GM12872 (cell line): ENCODE results near the gene KRT6A.

Source experiments
- TF ChIP-seq, protein P1 (sequence below): IDR thresholded peaks from 3 replicates; pipeline ENCODE4 v1.5.1; 2011; ENCODE audit warnings: low read depth, mild to moderate bottlenecking, low read length, moderate library complexity; ENCODE audit not compliant: insufficient read depth

The KRT6A gene

DNA sequence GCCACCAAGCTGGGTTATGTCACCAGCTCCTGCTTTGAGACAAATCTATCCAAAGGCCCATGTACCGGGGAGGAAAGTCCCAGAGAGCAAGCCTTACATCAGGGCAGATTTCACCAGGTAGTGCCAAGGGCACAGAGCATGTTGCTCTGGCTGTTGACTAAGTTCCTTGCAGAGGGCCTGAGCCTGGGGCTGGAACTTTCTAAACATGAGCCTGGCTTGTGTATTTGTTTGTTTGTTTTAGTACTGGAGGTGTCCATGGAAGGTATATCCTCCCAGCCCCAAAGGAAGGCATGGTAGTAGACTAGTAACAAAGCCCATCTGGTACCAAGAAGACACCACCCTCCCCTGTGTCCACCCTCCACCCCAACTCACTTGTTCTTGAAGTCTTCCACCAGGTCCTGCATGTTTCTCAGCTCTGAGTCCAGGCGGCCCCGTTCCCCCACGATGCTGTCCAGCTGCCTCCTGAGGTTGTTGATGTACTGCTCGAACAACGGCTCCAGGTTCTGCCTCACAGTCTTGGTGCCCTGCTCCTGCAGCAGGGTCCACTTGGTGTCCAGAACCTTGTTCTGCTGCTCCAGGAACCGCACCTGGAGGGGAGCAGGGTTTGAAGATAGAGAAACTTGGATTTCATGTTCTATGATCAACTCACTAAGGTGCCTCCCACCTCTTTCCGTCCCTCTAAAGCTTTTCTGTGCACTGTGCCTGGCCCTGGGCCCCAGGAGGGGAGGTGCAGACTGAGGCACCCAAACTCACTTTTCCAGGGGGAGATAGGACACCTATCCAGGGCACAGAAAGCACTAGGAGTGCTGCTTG, 25.7 kb upstream of the KRT6A start:
- TF ChIP-seq, protein P1, sequence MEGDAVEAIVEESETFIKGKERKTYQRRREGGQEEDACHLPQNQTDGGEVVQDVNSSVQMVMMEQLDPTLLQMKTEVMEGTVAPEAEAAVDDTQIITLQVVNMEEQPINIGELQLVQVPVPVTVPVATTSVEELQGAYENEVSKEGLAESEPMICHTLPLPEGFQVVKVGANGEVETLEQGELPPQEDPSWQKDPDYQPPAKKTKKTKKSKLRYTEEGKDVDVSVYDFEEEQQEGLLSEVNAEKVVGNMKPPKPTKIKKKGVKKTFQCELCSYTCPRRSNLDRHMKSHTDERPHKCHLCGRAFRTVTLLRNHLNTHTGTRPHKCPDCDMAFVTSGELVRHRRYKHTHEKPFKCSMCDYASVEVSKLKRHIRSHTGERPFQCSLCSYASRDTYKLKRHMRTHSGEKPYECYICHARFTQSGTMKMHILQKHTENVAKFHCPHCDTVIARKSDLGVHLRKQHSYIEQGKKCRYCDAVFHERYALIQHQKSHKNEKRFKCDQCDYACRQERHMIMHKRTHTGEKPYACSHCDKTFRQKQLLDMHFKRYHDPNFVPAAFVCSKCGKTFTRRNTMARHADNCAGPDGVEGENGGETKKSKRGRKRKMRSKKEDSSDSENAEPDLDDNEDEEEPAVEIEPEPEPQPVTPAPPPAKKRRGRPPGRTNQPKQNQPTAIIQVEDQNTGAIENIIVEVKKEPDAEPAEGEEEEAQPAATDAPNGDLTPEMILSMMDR = no peak

DNA sequence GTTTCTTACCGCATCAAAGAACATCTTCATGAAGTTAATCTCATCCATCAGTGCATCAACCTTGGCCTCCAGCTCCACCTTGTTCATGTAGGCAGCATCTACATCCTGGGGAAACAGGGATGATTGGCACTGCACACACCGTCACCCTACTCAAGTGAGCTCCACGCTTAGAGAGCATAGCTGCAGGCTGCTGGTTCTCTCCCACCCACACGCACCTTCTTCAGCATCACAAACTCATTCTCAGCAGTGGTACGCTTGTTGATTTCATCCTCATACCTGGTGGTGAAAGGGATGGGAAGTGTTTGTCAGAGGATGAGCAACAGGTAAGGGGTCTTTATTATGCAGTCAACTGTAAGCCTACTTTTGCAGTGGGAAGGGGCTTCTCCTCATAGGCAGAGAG, 24.8 kb upstream of the KRT6A start:
- TF ChIP-seq, protein P1 = no peak

DNA sequence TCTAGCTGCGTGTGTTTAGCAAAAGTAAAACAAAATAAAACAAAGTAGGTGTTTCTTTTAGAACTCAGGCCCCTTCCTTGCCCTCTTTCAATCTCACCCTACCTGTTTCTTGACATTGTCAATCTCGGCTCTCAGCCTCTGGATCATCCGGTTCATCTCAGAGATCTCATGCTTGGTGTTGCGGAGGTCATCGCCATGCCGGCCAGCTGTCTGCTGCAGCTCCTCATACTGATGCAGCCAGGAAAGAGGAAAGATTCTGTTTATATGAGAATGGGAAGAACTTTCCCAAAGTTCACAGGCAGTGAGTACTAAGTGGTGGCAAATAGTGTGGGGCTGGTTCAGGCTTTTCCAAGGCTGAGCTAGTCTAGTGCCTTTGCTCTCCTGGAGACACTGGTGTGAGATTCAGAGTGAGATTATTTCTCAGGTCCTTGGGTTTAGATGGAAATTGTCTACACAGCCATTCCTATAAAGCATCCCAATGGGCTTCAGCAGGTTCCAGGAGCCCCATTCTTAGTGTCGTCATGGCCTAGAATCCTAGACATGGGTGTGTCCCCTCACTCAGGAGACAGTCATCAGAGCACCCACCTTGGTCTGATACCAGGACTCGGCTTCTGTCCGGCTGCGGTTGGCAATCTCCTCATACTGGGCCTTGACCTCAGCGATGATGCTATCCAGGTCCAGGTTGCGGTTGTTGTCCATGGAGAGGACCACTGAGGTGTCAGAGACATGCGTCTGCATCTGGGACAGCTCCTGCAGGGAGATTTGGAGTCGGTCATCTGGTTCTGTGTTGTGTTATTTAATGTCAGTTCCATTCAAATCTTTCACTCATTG, 24.2 kb upstream of the KRT6A start:
- TF ChIP-seq, protein P1 = no peak

DNA sequence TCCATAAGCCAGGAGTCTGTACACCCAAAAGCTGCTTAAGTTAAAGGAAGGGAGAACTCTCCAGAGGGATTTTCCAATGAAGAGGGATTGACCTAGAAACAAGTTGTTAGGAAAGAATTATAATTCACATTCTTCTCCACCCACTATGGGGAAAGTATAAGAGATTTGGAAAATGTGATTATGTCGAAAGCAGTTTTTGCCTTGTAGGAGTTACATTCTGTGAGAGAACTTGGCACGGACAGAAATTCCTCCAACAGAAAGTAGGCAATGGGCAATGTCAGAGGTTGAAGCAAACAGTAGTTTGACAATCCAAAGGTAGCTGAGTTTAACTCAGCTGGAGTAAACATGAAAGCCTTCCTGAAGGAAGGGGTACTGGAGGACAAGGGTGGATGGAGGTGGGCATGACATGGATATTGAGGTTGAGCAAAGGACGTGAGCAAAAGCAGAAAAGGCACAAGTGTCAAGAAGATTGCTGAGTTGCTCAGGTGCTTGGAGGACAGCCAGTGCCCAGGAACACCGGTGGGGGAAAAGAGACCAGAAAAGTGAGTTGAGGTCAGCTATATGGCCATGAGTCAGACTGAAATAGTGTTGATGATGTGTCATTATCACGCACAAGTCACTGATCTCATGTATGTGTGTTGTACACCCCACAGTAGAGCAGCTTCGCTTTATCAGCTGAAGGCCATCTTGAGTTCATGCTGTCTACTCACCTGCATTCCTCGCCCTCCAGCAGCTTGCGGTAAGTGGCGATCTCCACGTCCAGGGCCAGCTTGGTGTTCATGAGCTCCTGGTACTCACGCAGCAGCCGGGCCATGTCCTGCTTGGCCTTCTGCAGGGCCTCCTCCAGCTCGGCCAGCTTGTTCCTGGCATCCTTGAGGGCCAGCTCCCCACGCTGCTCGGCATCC, 23.1 kb upstream of the KRT6A start:
- TF ChIP-seq, protein P1 = no peak

DNA sequence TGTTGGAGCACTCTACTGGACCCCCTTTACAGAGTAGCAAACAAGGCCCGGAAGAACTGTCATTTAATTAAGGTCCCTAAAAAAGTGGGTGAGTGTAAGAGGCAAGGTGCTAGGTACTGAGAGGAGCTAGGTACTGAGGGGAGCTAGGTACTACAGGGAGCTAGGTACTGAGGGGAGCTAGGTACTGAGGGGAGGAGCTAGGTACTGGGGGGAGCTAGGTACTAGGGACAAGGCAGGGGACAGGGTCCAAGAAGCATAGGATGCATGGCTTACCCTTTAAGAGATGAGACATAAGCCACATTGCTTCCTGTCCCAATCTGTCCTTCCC, 22.2 kb upstream of the KRT6A start:
- TF ChIP-seq, protein P1 = no peak

DNA sequence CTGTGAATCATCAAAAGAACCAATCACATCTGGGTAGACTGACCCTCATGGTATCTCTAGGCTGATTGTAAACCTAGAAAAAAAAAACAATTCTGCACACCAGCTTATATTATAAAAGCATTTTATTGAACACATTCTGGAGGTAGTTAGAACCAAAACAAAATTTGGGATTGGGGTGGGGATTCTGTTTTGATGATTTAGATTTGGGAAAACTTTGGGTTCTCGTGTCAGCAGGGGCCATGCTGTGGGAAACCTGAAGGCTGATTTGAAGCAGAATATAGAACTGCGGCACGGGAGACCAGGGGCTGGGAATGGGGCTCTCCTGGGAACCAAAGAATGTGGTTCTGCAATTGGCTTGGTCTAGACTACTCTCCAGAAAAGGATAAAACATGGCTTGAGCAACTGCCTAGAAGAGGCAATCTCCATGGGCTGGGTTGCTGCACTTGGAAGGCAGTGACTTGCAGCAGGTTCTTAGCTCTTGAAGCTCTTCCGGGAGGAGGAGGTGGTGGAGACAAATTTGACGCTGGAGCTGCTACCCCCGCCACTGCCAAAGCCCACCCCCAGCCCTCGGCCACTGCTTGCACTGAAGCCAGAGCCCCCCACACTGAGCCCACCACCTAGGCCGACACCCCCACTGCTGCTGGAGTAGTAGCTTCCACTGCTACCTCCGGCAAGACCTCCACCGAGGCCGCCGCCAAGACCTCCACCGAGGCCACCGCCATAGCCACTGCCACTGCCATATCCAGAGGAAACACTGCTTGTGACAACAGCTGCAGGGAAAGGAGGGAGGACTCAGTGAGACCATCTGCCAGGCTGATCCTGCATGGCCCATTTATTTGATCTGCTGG, 21.6 kb upstream of the KRT6A start:
- TF ChIP-seq, protein P1 = no peak
